ENCODE data around the gene EMX2.
"Not testable (repeated sequence)": the region's sequence is repeated elsewhere in the genome, so short reads cannot be mapped to it uniquely, and the experiment has no call there.

Gene EMX2

GRCh38 chr10:117562896-117563737 lies 20.6 kb downstream of the EMX2 start:
- DNase-seq, result no peak

DNA sequence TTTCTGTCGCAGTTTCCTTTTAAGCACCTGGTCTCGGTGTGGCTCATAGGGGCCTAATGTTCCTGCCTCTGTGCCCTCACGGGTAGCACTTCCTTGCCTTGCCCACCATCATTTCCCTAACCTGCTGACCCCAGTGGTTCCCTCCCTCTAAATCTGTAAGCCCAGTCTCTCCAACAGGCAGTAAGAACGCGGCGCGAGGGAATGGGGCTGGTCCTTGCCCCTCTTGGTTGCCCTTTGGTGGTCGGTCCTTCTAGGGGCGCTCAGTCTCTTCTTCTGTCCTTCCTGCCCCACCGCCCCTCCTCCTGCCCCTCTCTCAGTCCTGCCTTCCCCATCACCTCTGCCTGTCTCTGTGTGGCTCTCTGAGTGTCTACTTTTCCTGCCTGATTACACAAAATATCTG lies 21.2 kb downstream of the EMX2 start:
- DNase-seq, result no peak

DNA sequence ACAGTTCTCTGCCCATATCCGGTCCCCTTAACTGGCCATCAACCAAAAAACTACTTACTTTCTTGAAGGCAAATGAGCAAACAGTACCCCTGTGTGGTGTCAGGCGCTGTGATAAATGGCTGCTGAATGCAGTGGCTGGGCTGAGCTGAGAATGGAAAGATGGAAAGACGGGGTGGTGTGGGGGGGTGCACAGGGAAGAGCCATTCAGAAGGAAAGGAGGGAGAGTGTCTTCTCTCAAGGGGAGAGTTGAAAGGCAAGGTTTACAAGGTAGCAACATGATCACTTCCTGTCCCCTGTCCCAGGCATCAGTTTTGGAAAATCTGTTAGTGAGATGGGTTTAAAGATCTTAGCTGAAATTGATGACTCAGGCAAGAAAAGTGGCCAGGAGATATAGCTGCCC lies 22.5 kb downstream of the EMX2 start:
- DNase-seq, result no peak

DNA sequence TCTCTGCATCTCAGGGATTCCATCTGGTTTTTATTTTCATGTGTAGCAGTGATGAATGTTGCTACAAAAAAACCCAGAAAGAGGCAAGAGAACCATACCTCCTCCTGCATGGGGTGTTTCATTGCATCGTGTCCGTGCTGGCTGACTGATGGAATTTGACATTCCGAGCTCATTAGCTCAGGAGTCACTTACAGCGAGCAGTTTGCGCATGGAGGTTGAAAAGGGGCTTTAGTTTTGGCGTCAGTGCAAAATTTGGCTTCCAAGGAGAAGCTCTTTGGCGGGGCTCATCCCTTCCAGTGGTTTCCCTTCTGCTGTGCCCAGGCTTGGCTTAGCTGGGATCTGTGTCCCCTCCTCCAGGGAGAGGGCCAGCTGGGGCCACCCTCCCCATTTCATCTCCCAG lies 25.8 kb downstream of the EMX2 start:
- DNase-seq, result no peak

DNA sequence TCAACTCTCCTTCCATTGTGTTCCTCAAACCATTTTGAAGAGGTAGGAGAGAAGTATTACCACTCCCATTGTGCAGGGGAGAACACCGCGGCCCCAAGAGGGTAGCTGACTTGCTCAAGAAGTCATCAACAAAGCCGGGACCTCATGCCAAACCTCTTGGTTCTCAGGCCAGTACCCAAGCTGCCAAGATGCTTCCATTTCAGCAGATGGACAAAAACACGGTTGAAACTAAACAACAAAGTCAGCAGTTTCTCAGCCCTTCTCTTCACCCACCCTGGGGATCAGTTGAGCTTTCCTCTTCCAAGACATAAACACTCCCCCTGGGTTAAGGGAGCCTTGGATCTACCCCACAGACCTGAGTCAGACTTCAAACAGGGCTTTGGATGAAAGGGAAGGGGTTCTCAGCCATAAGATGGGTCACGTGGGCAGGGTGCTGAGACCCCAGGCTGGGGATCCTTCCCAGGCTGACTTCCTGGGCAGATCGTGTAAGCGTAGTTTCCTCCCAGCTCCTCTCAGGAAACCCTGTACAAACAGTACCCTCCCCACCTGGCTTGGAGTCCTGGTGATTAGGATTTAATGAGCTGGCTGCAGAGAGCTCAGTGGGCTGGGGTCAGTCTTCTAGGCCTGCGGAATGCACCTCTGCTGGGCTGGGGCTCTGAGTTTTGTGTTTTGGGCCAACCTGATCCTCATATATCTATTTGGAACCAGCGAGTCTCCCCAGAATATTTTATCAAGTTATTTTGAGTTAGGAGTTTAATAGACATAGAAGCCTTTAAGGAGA lies 27.3 kb downstream of the EMX2 start:
- DNase-seq, result no peak

GRCh38 chr10:117570880-117571279 lies 28.3 kb downstream of the EMX2 start:
- DNase-seq, result no peak

DNA sequence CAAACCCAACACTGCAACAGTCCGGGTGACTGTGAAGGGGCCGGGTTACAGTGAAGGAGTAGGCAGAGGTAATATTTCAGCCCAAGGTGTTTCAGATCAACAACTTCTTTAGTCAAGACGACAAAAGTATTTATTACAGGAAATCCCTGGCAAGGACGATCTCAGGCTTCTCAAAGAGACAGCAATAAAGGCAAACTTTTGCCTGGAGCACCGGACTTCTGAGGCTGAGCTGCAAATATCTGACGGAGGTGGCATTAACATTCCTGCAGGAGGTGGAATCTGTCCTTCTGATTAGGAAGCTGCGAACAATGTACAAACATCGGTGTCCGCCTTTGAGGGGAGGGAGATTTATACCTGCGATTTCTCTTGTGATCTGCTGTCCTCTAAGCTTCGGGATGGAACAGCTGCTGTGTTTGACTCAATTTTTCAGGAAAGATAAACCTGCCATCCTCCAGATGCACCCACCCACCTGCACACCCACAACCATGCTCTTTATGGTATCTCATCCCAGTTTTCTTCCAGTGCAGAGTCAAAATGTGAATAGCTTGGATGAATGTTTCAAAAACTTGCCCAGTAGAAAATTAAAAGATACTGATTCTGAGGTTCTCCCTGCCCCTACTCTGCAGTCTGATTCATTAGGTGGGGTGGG lies 32.1 kb downstream of the EMX2 start:
- DNase-seq, result no peak

DNA sequence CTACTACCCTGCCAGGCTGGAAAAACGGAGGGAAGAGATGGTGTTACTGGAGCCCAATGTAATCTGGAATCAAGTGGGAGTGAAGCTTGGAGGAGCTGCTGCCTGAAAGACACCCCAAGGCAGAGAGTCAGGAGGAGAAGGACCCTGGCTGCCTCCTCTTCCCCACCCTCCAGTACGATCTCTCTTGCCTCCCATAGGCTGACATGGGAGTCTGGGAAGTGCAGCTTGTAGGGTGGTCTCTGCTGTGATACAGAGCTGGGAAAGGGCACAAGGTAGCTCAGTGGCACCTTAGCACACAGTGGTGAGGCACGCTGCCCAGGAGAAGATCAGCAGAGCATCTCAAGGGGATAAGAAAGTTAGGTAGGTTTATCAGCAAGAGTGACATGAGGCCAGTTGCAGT lies 35.9 kb downstream of the EMX2 start:
- no peak for DNase-seq

DNA sequence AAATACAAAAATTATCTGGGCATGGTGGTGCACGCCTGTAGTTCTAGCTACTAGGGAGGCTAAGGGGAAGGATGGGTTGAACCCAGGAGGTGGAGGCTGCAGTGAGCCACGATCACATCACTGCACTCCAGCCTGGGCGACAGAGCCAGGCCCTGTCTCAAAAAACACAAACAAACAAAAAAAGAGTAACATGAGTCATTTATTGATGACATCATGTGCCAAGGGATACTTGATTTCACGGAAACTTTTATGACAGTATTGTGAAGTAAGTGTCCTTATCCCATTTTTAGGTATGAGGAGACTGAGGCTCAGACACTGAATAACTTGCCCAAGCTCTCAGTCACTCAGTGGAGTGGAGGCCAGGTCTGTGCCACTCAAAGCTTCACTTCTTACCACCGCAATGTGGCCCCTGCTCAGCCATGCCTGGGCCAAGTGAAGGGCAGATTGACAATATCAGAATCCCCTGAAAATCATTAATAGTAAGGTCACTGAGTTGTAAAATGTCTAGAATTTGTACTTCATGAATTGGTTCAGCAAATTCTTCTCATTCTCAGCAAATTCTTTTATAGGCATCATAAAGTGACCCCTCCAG lies 36.5 kb downstream of the EMX2 start:
- no peak for DNase-seq

DNA sequence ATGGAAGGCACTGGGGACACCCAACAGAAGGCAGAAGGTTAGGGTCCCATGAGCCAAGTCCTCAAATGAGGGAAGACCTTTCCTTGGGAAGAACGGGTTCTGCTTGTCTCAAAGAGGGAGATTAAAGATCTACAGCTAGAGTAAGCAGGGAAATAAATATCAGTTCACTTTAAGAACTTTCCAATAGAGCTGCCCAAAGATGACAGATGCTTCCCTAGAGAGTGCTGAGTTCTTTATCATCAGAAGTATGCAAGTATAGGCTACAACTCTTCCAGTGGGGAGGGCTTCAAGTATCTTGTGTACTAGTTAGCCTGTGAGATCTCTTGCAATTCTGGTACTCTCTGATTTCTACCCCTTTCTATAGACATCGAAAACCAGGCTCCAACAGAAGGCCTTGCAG lies 39.4 kb downstream of the EMX2 start:
- DNase-seq, result no peak

GRCh38 chr10:117584831-117585230 lies 42.3 kb downstream of the EMX2 start:
- not testable (repeated sequence) for DNase-seq

- DNase-seq, result no peak
Measured at GRCh38 chr10:117587036-117587435, 44.5 kb downstream of the EMX2 start.

- DNase-seq, result no peak
Measured at GRCh38 chr10:117590101-117590875, 47.7 kb downstream of the EMX2 start.

- DNase-seq, result no peak
Measured at GRCh38 chr10:117591043-117591442, 48.5 kb downstream of the EMX2 start.

DNA sequence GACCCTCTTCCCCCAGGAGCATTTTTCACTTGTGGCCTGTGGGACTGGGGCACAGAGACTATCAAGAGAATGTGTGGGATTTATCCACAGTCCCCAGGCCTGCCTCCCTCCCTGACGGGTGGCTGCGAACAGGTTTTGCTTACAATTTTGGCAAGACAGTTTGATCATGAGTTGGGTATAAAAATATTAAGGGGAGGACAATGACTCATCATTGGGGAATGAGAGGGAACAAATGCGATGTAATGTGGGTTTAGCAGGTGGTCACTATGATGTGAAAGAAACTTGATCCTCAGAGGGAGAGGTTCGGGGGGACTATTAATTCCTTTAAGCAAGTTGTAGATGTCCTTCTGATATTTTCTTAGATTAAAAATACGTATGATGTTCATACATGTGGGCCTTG lies 52.2 kb downstream of the EMX2 start:
- no peak for DNase-seq

DNA sequence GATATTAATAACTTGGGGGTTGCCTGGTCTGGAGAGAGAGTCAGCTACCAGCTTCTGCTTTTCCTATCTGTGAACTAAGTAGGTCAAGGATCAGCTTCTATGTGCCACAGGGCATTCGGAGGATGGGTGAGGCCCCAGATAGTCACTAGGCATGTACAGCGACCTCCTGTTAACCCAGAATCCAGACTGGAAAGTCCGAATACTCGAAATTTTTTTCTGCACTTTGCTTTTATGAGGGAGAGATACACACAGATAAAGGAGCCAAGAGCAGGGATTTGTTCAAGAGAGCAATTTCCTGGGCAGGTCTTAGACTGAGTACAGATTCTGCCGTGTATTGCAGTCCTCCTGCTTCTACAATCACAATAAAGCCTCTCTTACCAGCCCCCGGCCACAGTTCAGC lies 54.2 kb downstream of the EMX2 start:
- no peak for DNase-seq

DNA sequence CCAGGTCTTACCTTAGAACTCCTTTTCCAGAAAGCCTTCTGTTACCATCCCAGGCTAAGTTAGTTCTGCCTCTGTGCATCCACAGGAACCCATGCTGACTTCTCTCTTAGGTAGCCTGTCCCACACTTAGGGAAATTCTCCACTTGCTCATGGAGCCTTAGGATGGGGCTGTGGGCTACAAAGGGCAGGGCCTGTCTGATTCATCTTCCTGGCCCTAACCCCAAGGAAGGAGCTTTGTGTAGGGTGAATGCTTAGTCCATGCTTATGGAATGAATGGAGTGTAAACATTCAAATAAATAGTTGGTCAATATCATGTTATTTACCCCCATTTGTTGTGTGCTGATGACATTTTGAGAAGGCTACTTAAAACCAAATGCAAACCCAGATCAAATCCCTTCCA lies 54.7 kb downstream of the EMX2 start:
- no peak for DNase-seq

Measured in T-helper 9 cell (primary cell).